ENCODE data around the gene GSX1.

GRCh38 chr13:27744801-27745200, 47.5 kb upstream of the GSX1 start:
- TF ChIP-seq, protein P1, sequence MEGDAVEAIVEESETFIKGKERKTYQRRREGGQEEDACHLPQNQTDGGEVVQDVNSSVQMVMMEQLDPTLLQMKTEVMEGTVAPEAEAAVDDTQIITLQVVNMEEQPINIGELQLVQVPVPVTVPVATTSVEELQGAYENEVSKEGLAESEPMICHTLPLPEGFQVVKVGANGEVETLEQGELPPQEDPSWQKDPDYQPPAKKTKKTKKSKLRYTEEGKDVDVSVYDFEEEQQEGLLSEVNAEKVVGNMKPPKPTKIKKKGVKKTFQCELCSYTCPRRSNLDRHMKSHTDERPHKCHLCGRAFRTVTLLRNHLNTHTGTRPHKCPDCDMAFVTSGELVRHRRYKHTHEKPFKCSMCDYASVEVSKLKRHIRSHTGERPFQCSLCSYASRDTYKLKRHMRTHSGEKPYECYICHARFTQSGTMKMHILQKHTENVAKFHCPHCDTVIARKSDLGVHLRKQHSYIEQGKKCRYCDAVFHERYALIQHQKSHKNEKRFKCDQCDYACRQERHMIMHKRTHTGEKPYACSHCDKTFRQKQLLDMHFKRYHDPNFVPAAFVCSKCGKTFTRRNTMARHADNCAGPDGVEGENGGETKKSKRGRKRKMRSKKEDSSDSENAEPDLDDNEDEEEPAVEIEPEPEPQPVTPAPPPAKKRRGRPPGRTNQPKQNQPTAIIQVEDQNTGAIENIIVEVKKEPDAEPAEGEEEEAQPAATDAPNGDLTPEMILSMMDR (conservative IDR thresholded peaks at IDR 0.05; ENCODE audit: low read depth, low read length), result no peak
- no peak for TF ChIP-seq NFE2L2 (IDR thresholded peaks at IDR 0.05; ENCODE audit: low read depth, low read length)
- TF ChIP-seq CEBPB (IDR thresholded peaks at IDR 0.05; ENCODE audit: low read depth, low read length), result no peak
- no peak for TF ChIP-seq RFX5 (IDR thresholded peaks at IDR 0.05; ENCODE audit: low read depth, low read length)
- no peak for TF ChIP-seq POLR2A (IDR thresholded peaks at IDR 0.05; ENCODE audit: low read depth, low read length)
- no peak for TF ChIP-seq USF2 (IDR thresholded peaks at IDR 0.05; ENCODE audit: low read depth, low read length)

Measured in IMR-90 (cell line).